NCI-H1436 treated with DMSO at 0.1 percent for 48 hours (cell line): Measurements from ENCODE around the gene TPH2.
A peak's percentile ranks its signal among the peaks of the same experiment; 100 is the strongest.

ENCODE experiments used
- DNase-seq: peaks from one replicate; lab custom pipeline; 2025; lab: John Stamatoyannopoulos, UW

TPH2 gene

DNA sequence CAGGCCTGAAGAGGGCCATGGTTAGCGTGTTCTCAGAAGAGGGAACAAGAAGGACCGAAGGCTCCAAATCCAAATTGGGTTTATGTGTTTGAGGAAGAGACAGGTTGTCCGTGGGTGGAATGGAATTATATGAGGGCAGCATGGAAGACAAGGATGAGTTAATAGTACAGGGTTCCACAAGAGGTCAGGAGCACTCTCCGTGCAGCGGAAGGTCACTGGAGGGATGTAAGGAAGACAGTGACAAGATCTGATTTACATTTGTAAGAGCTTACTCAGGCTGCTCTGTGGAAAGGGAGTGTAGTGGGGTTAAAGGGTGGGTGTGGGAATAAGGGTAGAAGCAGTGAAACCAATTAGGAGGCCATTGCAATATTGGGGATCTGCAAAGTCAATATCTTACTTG, 97.0 kb downstream of the TPH2 start:
- no peak for DNase-seq

GRCh38 chr12:72036393-72036792, 97.7 kb downstream of the TPH2 start:
- no peak for DNase-seq

GRCh38 chr12:72037006-72037795, 98.6 kb downstream of the TPH2 start:
- no peak for DNase-seq

DNA sequence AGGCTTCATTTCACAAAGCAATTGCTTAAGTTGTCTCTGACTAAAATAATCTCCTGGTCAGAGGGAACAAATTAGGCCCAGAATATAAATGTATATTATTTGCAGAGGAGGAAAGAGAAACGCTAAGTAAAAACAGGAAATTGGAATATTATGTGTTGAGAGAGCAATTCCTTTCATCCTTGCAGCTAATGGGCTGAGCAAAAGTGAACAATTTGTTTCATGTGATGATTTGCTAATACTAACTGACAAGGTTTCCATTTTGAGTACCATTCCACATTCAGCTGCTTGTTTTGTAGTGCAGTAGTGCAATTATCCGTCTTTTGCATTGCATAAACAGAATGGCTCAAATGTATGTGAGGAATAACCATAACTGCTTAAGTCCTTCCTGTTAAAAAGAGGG, 103.2 kb downstream of the TPH2 start:
- DNase-seq, result no peak

DNA sequence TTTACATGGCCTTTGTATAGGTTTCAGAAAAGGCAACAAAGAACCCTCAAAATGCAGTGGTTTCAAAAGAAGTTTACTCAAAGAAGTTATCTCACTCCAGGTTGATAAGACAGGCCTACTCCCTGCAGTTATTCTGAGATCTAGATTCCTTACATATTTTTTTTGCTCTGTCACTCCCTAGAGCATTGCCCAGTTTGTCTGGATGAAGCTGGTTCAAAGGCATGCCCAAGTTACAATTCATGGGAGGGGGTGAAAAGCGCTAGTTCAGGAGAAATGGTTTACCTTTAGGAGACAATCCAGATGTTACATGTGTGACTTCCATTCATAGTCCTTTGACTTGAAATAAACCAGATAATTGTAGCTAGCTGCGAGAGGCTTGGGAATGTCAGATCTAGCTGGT, 115.0 kb downstream of the TPH2 start:
- no peak for DNase-seq

DNA sequence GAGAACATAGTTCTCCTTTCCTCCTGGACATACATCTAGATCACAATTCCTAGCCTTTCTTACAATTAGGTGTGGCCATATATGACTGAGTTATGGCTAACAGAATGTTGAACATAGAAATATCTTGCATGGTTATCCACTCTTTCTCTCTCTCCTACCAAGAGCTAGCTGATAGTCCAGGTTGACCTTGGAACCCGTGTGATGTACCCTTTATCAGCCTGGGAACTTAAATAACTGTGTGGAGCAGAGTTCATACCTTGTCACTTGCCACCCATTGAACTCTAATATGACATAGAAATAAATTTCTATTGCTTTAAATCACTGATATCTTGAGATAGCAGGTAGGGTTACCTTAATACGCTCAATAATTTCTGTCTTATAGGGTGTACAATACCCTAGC, 115.9 kb downstream of the TPH2 start:
- no peak for DNase-seq

GRCh38 chr12:72057330-72057914, 118.8 kb downstream of the TPH2 start:
- DNase-seq, result peak; percentile 60

- DNase-seq, result no peak
These were observed 124.4 kb downstream of the TPH2 start for GRCh38 chr12:72063073-72063472.

DNA sequence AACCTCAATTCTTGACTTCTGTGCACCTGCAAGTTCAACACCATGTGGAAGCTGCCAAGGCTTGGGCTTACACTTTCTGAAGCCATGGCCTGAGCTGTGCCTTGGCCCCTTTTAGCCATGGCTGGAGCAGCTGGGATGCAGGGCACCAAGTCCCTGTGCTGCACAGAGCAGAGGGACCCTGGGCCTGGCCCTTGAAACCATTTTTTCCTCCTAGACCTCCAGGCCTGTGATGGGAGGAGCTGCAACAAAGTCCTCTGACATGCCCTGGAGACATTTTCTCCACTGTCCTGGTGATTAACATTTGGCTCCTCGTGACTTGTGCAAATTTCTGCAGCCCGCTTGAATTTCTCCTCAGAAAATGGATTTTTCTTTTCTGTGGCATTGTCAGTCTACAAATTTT, 132.4 kb downstream of the TPH2 start:
- DNase-seq, result no peak

GRCh38 chr12:72072592-72073212, 134.1 kb downstream of the TPH2 start:
- no peak for DNase-seq

DNA sequence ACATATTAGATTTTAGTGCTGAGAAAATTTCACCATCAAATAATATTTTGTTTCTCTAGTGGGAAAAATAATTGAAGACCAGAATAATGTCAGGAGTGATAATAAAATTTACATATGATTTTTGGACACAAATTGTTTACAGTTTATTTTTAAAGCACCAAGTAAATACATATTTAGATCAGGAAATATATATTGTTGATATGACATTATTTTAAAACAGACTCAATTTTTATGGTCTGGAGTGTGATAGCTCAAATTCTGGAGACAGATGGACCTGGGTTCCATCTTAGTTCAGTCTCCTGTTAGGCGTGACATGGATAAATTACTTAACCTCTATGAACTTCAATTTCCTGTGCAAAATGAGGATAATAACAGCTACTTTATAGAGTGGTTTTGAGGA, 135.4 kb downstream of the TPH2 start:
- DNase-seq, result no peak

- DNase-seq, result no peak
These were observed 136.3 kb downstream of the TPH2 start for GRCh38 chr12:72074956-72075355.

DNA sequence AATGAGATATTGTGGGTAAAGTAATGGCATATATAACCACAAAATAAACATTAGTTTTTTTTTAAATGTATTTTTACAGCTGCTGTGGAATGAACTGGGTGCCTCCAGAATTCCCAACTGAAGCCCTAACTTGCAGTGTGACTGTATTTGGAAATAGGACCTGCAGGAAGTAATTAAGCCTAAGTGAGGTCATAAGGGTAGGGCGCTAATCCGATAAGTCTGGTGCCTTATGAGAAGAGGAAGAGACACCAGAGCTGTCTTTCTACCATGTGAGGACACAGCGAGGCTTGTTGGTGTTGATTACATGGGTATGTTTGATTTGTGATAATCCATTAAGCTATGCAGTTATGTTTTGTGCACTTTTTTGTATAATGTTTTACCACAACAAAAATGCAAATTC, 136.8 kb downstream of the TPH2 start:
- no peak for DNase-seq

DNA sequence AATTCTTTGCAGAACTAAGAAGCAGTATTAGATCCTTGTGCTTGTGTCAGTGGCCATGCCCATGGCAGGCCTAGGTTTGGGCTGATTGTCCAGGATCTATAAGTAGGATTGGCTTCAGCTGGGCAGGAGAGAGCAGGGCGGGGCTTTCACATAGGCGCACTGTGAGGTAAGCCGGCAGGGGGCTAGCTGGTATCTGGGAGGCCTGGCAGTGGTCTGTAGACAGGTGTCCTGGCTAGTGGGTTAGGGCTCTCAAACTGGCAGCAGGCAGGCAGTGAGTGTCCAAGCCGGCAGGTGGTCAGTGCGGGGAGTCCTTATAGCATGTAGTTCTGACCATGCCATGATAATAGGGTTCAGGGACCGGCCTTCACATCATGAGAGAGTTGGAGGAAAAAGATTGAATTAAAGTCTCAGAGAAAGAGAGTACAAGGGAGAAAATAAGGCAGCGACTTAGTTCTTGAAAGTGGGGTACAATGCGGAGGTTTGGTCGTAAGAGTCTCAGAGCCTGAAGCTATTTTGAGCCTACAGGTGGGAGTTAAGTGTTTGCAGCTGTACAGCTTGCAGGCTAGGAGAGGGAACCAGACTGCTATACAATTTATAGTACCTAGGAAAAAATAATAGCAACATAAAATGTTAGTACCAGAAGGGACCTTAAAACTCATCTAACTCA, 137.4 kb downstream of the TPH2 start:
- no peak for DNase-seq

DNA sequence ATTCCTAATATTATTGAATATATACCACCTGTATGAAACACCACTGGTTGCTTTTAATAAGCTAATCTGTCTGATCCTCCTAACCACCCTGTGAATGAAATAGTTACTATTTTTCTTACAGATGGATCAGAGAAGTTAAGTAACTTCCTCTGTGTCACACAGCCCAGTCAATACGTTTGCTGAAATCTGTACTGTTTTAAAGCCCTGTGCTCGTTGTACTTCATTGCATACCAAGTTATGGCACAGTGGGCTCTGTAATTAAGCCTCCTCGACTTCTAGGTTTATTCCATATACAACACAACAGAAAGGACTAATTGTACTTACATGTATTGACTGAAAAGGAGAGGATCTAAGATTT, 137.9 kb downstream of the TPH2 start:
- no peak for DNase-seq

DNA sequence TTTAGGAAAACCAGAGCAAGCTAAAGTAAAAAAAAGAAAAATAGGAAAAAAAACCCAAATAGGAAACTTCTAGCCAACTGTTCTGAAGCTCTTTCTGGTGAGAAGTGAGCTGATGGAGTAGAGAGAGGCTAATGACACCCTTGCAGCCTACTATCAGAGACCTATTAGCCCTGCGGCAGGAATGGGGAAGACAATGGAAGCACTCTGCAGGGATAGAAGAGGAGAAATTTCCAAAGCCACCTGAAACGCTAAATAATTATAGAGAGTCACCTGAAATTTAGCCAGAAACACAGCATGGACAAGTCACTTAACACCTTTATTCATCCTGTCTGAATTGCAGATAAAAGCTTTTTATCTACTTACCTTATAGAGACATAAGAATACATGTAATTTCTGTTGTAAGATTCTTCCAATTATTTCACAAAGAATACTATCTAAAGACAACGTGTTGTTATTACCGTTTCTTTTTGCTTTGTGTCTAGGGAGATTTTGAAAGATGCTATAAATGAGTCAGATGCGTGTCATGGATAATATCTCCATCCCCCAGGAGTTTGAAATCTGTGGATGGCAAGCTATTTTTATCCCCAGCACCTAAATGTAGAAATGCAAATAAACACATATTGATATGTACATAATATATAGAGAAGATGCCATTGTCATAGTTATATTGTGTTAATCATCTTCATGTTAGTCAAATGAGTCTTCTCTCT, 138.6 kb downstream of the TPH2 start:
- DNase-seq, result peak; percentile 48

DNA sequence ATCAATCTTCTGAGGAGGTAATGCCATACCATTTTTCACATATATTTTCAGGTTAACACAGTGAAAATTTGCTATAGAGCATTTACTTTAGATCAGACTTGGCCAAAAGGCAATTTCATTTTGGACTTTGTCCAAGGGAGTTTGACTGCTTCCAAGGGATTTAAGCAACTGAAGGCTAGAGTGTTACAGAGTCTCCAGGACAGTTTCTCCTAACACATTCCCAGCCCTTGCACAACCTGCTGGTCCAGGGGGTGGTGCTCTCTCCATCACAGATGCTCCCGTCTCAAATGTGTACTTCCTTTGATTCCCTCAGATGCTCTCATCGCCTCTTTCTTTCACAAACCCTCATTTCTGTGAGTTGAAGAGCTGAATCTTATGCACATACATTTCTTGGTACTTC, 143.1 kb downstream of the TPH2 start:
- DNase-seq, result no peak
